Caki2 (cell line): Measurements from ENCODE around the gene ERGIC1. TPM values are rescaled to one million over a fixed set of nuclear protein-coding genes. Genes with fewer than 3 reads are reported as not detected.
"Not testable (repeated sequence)": the region's sequence is repeated elsewhere in the genome, so short reads cannot be mapped to it uniquely, and the experiment has no call there.

Experiments
- DNase-seq: peaks from one replicate; pipeline ENCODE4 v3.0.0-alpha.2; 2015; ENCODE audit warnings: low read depth
- in situ Hi-C: cut with HindIII; loops from 2 replicates; pipeline ENCODE4 v1.10.0; 2016; ENCODE audit warnings: low sequenced_read_pairs, low pct_unique_long_range_greater_than_20kb, mixed read lengths
- total RNA-seq: library from RNA; depleted of rRNA; stranded (reverse); fragments of >200 nt; shearing (Covaris generic); gene quantifications from 2 replicates; pipeline ENCODE4 v1.2.3, GENCODE V29; 2014; ENCODE audit warnings: low replicate concordance

The ERGIC1 gene
- total RNA-seq, 1 experiment from 2014 or later = 84.8 TPM

DNA sequence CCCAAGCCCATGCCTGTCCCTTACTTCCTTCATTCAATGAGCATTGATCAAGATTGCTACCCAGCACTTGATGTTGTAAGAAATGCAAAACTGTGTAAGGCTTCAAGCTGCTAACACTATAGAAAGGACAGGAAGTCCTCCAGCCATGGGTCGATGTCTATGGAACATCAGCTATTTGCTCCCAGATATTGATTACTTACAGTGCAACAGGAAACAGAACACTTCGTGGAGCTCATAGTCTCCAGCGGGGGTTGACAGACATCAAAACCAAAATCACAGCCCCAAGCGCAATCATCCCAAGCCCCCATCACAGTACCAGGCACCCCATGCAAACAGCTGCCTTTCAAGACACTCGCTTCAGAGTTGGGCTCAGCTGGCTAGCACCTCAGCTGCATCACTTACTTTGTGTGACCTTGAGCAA, 36.3 kb upstream of the ERGIC1 start:
- in situ Hi-C loops = loop anchor here (25.0 kb wide), 1 partner anchor 115 kb away; no protein-coding TSS in a partner anchor
- no peak for DNase-seq

DNA sequence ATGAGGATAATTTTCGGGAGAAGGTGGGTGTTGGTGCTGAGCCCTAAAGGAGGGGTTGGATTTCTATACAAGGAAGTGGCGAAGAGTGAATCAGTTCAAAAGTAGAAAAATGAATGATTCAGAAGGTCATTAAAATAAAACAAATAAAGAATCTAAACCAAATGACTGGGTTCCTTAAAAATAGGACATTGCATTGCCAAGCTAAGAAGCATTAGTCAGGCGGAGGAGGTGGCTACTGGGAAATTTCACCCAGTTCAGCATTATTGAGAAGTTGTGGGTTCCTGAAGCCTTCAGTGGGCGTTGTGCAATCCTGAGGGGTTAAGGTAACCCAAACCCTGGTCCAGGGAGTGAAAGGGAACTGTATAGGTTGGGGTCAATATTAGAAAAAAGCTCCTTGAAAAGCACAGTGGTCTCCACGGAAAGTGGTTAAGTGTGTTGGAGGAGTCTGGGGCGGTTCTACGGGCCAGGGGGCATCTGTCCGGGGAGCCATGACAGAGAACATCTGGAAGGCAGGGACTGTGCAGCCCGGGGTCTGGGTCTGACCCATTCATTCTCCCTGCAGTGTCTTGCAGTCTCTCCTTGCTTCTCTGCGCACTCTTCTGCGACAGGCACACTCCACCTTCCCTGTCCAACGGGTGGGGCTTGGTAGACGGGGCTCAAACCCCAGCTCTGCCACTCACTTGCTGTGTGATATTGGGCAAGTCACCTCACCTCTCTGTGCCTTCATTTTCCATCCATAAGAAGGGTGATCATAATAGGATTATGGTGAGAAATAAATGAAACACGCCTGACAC, 35.4 kb upstream of the ERGIC1 start:
- peak; percentile 67 for DNase-seq
- in situ Hi-C loops = loop anchor here (25.0 kb wide), 1 partner anchor 114 kb away; no protein-coding TSS in a partner anchor

DNA sequence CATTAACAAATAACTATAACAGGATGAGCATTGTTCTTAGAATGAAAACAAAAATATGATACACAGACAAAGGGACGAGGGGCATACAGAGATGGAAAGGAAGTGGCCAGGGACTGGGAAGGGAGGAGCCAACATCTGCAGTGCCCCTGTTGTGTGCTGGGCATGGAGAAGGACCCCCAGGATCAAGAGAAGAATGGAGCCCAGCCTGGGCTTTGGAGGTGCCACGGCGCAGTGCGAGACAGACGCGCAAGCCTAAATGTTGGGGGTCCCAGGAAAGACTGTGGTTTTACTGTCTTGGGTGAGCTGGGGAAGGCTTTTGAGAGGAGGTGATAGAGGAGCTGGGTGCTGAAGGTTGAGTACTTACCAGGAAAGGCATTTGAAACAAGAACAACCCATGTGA, 34.6 kb upstream of the ERGIC1 start:
- no peak for DNase-seq
- in situ Hi-C loops = loop anchor here (25.0 kb wide), 1 partner anchor 113 kb away; no protein-coding TSS in a partner anchor

DNA sequence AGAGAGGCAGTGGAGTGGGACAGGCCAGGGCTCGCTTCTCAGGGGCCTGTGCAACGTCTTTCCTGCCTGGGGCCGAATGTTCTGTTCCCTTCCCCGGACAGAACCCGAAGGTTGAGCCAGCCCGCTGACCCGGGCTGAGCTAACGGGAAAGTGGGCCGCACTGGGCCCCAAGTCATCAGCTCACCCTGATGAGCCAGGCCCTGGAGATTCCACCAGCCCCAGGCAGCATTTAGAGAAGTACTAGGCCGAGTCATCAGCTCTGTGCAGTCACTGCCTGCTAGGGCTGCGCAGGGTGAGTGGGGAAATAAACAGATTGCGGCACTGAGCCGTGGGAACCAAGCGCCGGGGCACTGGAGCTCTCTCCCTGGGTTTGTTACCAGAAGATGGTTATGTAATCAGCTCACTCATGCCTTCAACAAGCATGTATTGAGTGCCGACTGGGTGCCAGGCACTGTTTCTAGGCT, 33.9 kb upstream of the ERGIC1 start:
- in situ Hi-C loops = no loop called here
- DNase-seq = peak; percentile 69

DNA sequence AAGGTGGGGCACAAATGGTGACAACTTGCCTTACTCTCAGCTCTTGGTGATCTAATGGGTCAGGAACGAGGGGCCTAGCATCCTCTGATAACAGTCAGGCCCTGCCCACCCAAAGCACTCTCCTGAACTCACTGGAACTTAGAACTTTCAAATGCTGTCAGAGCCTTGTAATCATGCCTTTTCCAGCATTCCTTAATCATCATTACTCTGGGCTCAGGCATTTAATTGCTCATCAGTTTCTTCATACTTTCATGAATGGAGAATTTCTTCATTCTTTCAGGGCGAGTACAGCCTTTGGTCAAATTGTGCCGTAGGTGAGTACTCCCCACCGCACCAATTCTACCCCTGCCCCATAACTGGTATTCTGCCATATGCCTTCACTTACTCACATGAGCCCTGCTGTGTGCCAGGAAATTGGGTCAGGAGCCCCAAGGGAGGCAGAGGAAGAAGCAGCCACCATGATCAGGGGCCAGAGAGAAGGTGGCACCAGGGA, 32.8 kb upstream of the ERGIC1 start:
- in situ Hi-C loops = no loop called here
- DNase-seq = peak; percentile 60

DNA sequence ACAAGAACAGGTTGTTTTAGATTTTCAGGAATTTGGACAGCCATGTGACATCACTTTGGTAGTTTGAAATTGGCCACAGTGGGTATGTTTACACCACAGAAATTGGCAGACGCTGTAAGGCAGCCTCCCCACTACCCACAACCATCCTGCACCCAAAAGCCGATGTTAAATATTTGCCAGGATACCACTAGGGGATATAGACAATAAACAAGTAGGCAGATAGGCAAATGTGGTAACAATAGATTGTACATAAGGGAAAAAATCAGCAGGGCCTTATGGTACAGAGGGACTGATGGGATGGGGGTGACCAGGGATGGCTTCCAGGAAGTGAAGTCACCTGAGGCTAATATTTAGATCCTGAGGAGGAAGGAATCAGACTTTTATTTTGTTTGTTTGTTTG, 31.9 kb upstream of the ERGIC1 start:
- in situ Hi-C loops = no loop called here
- no peak for DNase-seq

DNA sequence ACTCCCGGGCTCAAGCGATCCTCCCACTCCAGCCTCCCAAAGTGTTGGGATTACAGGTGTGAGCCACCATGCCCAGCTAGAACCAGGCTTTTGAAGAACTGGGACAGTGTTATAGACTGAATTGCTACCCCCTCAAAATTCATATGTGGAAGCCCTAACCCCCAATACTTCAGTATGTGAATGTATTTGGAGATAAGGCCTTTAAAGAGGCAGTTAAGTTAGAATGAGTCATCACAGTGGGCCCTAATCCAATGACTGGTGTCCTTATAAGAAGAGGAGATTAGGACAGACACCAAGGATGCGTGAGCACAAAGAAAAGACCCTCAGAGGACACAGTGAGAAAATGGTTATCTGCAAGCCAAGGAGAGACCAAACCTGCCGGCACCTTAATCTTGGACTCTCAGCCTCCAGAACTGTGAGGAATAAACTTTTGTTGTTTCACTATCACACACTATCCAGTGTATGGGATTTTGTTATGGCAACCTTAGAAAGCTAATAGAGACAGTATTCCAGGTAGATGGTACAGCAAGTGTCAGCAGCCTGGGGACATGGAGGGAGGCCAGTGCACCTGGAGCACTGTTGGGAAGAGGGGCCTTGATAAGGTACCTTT, 31.4 kb upstream of the ERGIC1 start:
- no peak for DNase-seq
- in situ Hi-C loops = no loop called here

DNA sequence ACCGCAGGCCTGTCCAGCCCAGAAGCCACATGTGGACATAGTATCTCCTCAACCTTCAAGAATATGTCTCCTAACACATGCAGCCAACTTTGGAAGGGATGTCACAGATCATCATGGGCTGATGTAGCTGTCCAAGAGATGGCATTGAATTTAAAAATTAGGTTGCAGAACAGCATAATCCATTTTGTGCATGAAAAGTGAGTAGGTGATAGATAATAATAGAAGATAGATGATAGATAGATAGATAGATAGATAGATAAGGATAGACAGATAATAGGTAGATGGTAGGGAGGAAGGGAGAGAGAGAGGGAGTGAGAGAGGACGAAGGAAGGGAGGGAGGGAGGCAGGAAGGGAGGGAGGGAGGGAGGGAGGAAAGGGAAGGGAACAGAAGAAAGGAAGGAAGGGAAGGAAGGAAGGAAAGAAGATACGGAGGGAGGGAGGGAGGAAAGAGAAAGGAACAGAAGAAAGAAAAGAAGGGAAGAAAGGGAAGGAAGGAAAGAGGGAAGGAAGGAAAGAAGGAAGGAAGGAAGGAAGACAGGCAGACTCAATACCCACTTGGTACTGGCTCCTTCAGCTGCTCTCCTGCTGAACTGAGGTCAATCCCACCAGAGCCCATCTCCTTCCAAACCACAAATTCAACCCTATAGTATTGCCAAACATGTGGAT, 28.9 kb upstream of the ERGIC1 start:
- in situ Hi-C loops = no loop called here

DNA sequence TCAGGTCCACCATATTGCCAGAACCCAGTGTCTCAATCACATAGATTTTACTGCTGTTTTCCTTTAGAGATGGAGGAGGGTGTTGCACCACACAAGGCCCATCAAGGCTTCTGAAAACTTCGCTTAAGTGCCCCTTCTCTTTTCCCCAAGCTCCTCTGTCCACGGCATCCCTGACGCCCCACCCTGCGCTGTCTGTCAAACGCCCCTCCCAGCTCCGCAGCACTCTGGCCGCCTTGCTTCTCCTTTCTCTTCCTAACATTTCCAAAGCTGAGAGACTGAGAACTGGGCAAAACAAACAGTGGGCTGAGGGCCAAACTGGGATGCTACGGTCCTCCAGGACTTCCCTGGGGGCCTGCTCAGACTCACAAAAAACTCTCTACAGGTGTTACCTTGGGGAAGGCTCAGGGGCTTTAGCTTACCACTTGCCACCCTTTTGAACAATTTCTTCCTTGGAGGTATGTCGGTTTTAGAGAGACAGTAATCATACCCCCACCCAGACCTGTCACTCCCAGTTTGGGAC, 28.3 kb upstream of the ERGIC1 start:
- in situ Hi-C loops = no loop called here
- DNase-seq = no peak

More for the DNA sequence above, 28.9 kb upstream of the ERGIC1 start:
- no peak for DNase-seq

DNA sequence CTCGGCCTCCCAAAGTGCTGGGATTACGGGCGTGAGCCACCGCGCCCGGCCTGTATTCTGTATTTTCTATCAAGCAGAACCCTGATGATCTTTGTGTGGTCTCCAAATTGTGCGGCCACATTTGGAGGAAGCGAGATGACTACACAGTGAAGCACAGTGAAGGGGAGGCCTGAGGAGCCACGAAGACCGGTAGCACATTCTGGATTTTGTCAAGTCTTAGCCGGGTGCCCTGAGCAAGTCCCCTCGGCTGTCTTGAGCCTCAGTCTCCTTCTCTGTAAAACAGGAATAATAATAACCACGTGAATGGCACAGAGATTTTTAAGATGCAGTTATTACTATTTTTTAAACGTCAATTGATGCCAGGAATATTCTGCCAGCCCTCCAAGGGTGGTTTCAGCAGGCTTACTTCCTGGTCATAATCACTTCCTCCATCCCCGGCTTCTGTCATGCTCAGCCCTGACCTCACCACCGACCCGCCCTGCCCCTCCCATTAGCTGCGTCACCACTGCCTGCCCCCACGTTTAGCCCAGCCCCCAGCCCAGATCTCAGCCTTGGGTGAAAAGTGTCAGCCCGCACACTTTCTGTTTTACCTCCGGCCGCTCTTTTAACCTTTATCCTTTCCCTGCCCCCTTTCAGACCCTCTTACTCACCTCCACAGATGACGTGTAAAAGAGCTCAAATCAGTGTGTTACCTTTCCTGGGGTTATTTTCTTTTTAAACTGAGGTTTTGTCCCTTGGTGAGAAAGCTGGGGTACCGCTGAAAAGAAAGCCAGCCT, 27.0 kb upstream of the ERGIC1 start:
- peak; percentile 85 for DNase-seq
- in situ Hi-C loops = no loop called here

DNA sequence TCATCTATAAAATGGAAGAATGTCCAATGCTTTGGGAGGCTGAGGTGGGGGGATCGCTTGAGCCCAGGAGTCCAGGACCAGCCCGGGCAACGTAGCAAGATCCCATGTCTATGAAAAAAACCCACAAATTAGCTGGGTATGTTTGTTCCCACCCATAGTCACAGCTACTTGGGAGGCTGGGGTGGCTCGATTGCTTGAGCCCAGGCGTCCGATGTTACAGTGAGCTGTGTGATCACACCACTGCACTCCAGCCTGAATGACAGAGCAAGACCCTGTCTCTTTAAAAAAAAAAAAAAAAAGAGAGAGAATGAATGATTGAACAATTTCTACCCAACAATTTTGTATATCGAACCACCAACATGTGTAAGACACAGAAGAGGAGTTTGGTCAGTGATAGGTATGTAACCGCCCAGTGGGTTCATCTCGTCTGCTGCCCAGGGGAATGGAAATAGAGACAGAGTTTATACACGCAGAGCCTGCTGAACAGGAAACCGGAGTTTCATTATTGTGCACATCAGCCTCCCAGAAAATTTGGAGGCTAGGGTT, 26.2 kb upstream of the ERGIC1 start:
- in situ Hi-C loops = no loop called here
- no peak for DNase-seq

DNA sequence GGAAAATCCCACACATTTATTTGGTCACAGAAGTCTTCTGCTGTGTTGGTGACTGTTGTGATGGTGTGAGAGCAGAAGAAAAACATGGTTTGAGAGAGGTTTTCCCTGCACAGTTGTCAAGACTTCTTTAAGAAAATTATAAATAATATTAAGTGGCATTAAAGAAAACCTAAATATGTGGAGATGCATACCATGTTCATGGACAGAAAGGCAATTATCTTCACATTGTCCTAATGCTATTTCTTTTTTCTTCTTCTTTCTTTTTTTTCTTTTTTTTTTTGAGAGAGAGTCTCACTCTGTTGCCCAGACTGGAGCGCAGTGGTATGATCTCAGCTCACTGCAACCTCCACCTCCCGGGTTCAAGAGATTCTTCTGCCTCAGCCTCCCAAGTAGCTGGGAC, 24.3 kb upstream of the ERGIC1 start:
- no peak for DNase-seq
- in situ Hi-C loops = no loop called here

DNA sequence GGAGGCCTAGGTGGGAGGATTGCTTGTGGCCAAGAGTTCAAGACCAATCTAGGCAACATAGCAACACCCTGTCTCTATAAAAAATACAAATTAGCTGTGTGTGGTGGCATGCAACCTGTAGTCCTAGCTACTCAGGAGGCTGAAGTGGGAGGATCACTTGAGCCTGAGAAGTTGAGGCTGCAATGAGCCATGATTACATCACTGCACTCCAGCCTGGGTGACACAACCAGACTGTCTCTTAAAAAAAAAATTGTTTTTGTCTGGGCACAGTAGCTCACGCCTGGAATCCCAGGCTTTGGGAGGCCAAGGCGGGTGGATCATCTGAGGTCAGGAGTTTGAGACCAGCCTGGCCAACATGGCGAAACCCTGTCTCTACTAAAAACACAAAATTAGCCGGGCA, 23.1 kb upstream of the ERGIC1 start:
- DNase-seq, in situ Hi-C loops: not testable (repeated sequence)

DNA sequence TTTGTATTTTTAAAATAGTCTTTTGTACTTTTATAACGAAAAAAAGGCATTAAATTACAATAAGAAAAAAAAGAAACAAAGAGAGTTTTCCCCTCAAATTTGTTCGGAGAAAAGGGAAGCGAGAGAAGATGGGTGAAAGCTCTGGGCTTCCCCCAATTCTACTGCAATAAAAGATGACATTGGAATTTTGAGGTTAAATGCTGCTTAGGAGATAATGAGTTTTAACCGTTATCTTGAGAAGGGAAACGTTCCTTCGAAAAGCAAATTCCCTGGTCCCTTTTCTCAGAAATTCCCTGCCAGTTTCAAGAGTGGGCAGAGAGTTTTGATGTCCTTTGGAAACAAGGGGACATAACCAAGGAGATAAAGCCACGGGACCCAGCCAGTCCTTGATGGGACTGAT, 18.4 kb upstream of the ERGIC1 start:
- no peak for DNase-seq
- in situ Hi-C loops = no loop called here

DNA sequence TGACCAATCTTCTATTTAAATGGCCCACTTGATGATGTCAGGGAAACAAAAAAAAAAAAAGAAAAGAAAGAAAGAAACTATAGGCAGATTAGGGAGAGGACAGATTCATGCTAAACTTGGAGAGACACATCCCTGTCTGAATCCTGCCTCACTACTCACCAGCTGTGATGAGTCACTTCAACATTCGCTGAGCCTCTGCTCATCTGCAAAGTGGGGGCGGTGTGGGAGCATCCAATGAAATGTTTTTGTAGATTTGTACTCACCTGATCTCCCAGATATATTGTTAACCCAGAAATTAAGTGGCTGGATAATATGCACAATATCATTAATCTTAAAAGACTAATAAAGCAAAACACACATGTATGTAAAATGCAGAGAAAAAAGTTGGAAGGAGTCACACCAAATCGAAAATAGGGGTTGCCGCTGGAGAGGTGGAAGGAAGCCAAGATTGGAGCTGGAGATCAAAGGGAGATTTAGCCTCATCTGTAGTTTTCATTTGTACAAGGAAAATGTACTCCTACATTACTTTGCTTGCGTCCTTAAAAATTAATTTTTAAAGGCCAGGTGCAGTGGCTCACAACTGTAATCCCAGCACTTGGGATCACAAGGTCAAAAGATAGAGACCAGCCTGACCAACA, 17.0 kb upstream of the ERGIC1 start:
- DNase-seq = no peak
- in situ Hi-C loops = no loop called here

DNA sequence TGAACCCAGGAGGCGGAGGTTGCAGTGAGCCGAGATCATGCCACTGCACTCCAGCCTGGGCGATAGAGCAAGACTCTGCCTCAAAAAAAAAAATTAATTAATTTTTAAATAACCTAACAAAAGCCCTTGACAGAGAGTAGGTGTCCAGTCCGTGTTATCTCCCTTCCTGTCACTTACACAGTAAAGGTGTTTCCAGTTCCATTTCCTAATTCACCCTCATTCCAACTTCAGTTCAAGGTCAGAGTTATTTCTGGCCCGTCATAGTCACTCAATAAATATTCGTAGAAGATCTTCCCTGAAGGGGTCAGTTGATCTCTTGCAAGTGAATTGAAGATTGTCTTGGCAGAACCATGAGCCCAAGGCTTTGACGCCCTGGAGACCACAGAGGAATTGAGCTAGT, 16.4 kb upstream of the ERGIC1 start:
- in situ Hi-C loops = no loop called here
- no peak for DNase-seq

DNA sequence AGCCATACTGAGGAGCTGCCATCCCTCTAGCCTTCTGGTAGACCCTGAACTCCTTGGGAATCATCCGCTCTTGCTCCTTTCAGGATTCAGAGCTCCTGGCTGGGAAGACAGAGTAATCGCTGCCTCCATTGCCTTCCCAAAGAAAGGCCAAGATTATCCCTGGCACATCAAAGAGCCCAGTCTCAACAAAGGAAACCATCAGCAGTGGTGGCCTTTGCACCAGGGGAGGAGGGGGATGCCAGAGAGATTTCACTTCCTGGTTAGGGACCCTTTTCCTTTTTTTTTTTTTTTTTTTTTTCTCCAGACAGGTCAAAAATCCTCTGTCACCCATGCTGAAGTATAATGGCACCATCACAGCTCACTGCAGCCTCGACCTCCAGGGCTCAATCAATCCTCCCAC, 16.0 kb upstream of the ERGIC1 start:
- no peak for DNase-seq
- in situ Hi-C loops = no loop called here
